ENCODE data around the gene AHCY. TPM values are rescaled to one million over a fixed set of nuclear protein-coding genes. Genes with fewer than 3 reads are reported as not detected.
"Not testable (repeated sequence)": the region's sequence is repeated elsewhere in the genome, so short reads cannot be mapped to it uniquely, and the experiment has no call there.

Gene AHCY
- total RNA-seq, 1 experiment from 2014 or later = 251 TPM

DNA sequence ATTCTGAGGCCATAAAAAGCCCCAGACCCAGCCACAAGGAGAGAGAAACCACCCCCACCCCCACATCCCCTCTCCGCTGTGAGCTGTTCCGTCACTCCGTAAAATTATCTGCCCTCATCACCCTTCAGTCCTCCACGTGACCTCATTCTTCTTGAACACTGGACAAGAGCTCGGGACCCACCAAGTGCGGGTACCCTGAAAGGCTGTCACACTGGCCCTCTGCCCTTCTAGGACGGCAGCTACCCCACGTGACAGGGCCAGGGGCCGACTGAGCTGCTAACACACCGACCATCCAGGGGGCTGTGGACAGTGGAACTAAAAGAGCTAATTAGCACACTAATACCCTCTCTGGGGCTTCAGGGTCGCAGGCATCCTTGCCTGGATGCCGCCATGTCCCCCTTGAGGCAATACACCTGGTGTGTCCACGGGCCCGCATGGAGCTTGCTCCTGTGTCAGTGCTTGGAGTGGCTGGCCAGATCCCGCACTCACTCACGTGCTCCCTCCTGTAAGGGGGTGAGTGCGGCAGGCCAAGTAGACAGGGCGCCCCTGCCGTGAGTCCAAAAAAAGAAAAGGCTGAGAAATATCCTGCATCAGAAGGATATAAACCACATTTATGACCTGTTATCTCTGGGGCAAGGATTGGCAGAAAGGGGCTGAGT is 29.2 kb upstream of the AHCY start:
- no peaks in the 10 kb centered on the region for H3K27me3 ChIP-seq
- H3K36me3 ChIP-seq = no peaks in the 10 kb centered on the region
- H3K4me1 ChIP-seq = peaks cover 18% of the 10 kb centered on the region
- H3K27ac ChIP-seq = no peak overlapping the region
- H3K4me3 ChIP-seq = no peak overlapping the region
- no peaks in the 10 kb centered on the region for H3K9me3 ChIP-seq (replicated peaks)
- no peak for DNase-seq

DNA sequence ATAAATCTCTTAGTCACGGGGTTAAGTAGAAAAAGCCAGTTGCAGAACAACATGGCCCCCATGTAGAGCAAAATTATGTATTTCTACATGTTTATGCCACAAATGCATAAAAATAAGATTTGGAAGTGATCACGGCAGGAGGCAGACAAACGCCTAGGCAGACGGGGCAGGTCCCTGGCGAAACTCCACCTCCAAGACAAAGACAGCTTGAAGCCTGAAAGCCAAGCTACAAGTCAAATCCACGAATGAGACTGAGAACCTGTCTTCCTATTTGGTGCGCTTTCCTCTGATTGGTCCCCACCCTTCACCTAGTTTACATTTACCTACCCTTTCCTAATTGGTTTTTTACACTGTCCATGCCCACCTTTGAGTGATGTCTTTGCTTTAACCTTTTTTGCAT is 28.7 kb upstream of the AHCY start:
- no peaks in the 10 kb centered on the region for H3K9me3 ChIP-seq (replicated peaks)

DNA sequence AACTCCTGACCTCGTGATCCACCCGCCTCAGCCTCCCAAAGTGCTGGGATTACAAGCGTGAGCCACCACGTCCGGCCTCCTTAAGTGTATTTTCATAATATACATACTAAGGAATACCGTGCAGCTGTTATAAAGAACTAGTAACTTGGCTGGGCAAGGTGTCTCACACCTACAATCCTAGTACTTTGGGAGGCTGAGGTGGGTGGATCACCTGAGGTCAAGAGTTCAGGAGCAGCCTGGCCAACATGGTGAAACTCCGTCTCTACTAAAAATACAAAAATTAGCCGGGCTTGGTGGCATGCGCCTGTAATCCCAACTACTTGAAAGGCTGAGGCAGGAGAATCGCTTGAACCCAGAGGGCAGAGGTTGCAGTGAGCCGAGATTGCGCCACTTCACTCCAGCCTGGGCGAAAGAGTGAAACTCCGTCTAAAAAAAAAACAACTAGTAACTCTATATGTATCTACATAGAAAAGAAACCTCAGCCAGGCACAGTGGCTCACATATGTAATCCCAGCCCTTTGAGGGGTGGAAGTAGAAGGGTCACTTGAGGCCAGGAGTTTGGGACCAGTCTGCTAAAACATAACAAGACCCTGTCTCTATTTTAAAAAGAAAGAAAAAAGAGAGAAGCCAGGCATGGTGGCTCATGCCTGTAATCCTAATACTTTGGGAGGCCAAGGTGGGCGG is 27.8 kb upstream of the AHCY start:
- H3K9me3 ChIP-seq (replicated peaks); H3K27ac ChIP-seq; H3K36me3 ChIP-seq; DNase-seq; H3K27me3 ChIP-seq; H3K4me3 ChIP-seq: not testable (repeated sequence)
- H3K4me1 ChIP-seq = peaks cover 18% of the 10 kb centered on the region

More for the DNA sequence above, 28.7 kb upstream of the AHCY start:
- H3K4me1 ChIP-seq = peaks cover 18% of the 10 kb centered on the region
- H3K27me3 ChIP-seq = no peaks in the 10 kb centered on the region
- no peak overlapping the region for H3K27ac ChIP-seq
- no peaks in the 10 kb centered on the region for H3K36me3 ChIP-seq
- no peak for DNase-seq
- no peak overlapping the region for H3K4me3 ChIP-seq

DNA sequence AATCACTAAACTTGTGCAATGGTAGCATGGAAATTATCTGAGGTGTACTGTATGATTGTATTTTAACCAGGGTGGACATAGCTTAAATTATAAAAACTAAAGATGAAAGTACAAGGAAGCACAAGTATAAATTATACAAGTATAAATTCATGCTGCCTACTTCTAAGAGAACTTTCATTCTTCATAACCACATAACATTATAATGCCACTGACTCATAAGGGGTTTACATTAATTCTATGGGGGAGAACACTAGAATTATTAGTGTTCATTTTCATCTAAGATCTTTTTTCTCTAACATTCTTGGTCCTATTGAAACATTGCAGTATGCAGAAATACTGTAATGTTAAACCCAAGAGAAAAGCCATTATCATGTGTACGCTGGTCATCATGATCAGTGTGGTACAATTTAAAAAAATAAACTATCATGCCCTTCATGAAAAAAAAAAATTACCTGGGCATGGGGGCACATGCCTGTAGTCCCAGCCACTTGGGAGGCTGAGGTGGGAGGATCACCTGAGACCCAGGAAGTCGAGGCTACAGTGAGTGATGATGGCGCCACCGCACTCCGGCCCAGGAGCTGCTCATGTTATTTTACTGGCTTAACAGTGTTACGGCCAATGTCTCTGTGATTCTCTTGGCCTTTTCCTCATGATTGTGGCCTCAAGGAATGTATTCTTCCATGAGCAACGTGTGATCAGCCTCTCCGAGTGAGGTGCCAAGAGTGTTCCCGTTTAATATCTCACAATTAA is 25.9 kb upstream of the AHCY start:
- Histone ChIP-seq H3K27ac (no peak overlapping the region), H3K36me3 (no peaks in the 10 kb centered on the region), H3K27me3 (no peaks in the 10 kb centered on the region), H3K4me1 (peaks cover 17% of the 10 kb centered on the region), H3K4me3 (no peak overlapping the region), H3K9me3 (replicated peaks) (no peaks in the 10 kb centered on the region)
- DNase-seq = no peak

DNA sequence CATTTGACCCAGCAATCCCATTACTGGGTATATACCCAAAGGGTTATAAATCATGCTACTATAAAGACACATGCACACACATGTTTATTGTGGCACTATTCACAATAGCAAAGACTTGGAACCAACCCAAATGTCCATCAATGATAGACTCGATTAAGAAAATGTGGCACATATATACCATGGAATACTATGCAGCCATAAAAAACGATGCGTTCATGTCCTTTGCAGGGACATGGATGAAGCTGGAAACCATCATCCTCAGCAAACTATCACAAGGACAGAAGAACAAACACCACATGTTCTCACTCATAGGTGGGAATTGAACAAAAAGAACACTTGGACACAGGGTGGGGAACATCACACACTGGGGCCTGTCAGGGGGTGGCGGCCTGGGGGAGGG is 25.1 kb upstream of the AHCY start:
- not testable (repeated sequence) for H3K27me3 ChIP-seq; DNase-seq; H3K4me3 ChIP-seq; H3K27ac ChIP-seq; H3K9me3 ChIP-seq (replicated peaks); H3K36me3 ChIP-seq
- peaks cover 17% of the 10 kb centered on the region for H3K4me1 ChIP-seq

DNA sequence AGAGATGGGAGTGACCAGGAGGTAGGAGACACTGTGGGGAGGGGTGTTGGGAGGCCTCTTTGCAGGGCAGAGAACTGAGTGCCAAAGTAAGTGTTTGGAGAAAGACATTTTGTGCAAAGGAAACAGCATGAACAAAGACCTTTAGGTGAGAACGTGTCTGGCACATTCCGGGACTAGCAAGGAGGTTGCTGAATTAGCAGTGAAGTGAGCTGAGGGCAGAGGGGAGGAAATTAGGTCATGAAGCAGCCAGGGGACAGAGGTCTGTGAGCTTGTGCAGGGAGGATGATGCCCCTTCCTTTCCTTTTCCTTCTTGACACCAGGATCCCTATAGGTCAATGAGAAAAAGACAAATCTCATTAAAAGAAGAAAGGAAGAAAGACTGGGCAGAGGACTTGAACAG is 21.4 kb upstream of the AHCY start:
- Histone ChIP-seq H3K9me3 (replicated peaks) (no peaks in the 10 kb centered on the region), H3K4me1 (peaks cover 33% of the 10 kb centered on the region), H3K4me3 (no peak overlapping the region), H3K27ac (no peak overlapping the region), H3K36me3 (no peaks in the 10 kb centered on the region), H3K27me3 (no peaks in the 10 kb centered on the region)
- no peak for DNase-seq

DNA sequence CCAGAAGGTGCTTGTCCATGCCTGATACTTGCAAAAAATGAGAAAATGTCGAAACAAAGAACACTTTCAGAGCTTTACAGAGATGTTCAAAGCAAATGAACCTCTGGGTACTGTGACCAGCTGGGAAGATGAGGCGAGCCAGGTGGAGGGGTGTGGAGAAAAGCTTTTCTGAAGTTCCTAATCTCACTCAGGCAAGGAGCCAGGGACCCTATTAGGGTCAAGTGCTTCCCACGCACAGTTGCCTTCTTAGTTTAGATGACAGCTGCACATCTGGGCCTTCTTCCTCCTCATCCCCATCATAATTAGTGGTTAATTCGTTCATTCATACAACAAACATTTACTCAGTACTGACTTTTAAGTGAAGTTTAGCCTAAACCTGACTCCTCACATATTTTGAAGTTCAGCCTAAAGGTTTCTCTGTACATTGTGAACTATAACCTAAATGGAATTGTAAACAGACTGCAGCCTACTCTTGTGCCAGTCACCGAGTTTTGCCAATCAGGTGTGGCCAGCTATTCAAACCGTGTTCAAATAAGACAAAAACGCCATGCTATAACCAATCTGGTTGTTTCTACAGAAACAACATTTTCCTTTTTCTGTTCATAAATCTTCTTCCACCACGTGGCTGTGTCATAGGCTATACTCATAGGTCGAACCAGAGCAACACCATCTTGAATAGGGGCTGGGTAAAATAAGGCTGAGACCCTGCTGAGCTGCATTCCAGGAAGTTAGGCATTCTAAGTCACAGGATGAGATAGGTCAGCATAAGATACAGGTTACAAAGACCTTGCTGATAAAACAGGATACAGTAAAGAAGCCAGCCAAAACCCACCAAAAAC is 19.3 kb upstream of the AHCY start:
- peak; percentile 95 to 99 for DNase-seq
- Histone ChIP-seq H3K27me3 (no peaks in the 10 kb centered on the region), H3K4me1 (peaks cover 33% of the 10 kb centered on the region), H3K4me3 (peak overlapping the region; percentile 20), H3K27ac (peak overlapping the region; percentile 96), H3K9me3 (replicated peaks) (no peaks in the 10 kb centered on the region), H3K36me3 (no peaks in the 10 kb centered on the region)

DNA sequence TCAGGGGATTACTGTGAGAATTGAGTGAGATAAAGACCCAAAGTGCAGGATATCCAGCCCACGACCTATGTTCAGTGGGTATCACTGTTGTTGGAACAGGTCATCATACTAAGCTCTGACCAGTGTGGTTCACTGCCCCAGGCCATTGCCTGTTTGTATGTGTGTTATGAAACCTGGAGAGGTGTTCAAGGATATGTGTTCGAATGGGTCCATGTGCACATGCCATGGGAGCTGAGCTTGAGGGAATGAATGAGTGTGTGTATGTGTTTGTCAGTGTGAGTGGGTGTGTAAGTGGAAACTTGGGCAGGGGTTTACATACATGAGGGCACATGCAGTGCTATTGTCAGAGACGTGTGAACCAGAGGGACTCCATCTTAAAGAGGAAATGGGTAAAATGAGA is 17.7 kb upstream of the AHCY start:
- DNase-seq = no peak
- Histone ChIP-seq H3K4me1 (peaks cover 33% of the 10 kb centered on the region), H3K27ac (no peak overlapping the region), H3K27me3 (no peaks in the 10 kb centered on the region), H3K36me3 (no peaks in the 10 kb centered on the region), H3K9me3 (replicated peaks) (no peaks in the 10 kb centered on the region), H3K4me3 (no peak overlapping the region)

DNA sequence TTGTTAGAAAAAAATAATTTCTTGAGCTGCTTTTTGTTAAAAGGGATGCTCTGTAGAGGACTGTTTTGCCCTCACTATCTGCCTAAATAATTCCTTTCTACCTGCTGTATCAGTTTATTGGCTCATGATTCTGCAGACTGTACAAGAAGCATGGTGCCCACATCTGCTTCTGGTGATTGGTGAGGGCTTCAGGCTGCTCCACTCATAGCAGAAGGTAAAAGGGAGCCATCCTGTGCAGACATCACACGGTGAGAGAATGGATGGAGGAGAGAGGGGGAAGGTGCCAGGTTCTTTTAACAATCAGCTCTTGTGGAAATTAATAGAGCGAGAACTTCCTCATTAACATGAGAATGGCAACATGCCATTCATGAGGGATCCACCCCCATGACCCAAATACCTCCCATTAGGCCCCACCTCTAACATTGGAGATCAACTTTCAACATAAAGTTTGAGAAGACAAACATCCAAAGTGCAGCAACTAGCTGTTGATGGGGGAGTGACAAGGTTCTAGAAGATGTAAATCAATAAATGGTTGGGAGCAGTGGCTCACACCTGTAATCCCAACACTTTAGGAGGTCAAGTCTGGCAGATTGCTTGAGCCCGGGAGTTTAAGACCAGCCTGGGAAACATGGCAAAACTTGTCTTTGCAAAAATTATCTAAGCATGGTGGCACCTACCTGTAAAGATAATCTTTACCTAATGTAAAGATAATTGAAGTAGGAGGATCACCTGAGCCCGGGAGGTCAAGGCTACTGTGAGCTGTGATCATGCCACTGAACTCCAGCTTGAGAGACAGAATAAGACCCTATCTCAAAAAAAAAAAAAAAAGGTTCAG is 15.7 kb upstream of the AHCY start:
- Histone ChIP-seq H3K36me3 (no peaks in the 10 kb centered on the region), H3K27me3 (no peaks in the 10 kb centered on the region), H3K4me1 (peaks cover 24% of the 10 kb centered on the region), H3K27ac (no peak overlapping the region), H3K9me3 (replicated peaks) (no peaks in the 10 kb centered on the region), H3K4me3 (no peak overlapping the region)
- no peak for DNase-seq

DNA sequence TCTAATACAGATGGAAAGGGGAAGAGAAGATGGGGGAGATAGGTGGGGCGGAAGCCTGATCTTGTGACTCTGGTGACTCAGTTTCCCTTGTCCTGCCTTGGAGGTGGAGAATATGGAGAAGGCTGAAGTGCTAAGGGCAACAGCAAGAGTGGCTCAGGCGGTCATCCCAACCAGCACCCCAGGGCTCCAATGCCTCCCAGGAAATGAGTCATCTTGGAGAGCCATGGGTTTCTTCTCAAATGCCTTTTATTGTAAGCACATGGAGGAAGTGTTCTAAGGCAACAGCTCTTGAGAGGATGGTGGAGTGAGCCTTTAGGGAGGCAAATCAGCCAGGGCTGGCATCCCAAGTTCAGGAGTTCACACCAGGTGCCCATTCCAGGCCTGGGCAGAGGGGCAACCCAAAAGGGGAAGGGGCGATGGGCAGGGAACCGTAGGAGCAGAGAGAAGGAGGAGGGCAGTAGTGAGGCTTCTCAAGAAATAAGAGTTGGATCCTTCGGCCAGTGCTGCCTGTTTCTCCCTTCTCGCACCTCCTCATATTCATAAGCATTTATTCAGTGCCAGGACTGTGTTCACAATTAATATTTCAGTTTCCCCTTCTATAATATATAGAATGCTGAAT is 13.2 kb upstream of the AHCY start:
- peaks cover under 1% of the 10 kb centered on the region; the same call in 1 of the 2 replicates for H3K4me1 ChIP-seq
- no peak for DNase-seq
- H3K36me3 ChIP-seq = no peaks in the 10 kb centered on the region
- no peaks in the 10 kb centered on the region for H3K27me3 ChIP-seq
- no peak overlapping the region for H3K4me3 ChIP-seq
- H3K9me3 ChIP-seq (replicated peaks) = no peaks in the 10 kb centered on the region
- H3K27ac ChIP-seq = no peak overlapping the region

DNA sequence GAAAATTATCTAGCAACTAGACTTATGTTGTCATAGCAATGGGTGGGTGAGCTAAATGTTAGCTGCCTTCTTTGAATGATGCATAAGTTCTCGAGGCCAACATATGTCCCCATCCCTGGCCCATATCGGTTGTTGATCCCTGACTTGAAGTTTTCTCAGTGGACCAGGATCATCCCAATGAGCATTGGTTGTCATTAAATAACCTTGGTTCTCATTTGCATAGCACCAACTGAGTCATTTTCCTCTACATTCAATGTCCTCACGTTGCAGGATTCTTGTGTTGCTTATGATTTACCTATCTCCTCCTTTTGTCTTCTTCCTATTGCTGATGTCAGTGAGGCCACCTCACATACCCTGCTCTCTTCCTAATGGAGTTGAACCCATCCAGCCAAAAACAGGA is 12.1 kb upstream of the AHCY start:
- Histone ChIP-seq H3K27me3 (no peaks in the 10 kb centered on the region), H3K4me1 (no peaks in the 10 kb centered on the region; the same call in 1 of the 2 replicates), H3K36me3 (no peaks in the 10 kb centered on the region), H3K4me3 (no peak overlapping the region), H3K9me3 (replicated peaks) (no peaks in the 10 kb centered on the region), H3K27ac (no peak overlapping the region)
- no peak for DNase-seq

DNA sequence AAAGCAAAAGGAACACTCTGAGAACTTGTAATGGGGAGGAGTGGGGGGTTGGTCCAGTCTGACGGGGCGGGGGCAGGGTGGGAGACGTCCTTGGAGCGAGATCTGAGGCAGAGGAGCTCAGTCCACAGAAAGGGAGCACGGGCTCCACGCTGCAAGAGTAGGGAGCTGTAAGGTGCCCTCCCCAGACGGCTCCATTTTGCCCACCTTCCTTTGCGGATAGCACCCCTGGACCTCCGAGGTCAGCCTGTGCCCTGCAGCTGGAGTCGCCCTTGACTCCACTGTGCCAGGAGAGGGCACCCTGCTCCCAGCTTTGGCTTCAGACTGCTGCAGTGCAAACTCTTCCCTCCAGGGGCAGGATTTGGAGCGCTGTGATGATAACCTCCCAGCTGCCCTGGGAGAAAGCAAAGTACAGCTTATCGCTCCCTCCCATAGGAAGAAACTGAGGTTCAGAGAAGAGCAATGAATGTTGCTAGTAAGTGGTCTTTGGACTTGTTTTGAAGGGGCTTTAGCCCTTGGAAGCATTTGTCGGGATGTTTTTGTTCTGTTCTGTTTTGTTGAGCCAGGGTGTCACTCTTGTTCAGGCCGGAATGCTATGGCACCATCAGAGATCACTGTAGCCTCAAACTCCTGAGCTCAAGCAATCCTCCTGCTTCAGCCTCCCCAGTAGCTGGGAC is 9.5 kb upstream of the AHCY start:
- Histone ChIP-seq H3K27me3 (no peaks in the 10 kb centered on the region), H3K4me1 (no peaks in the 10 kb centered on the region; the same call in 1 of the 2 replicates), H3K4me3 (peak overlapping the region; percentile 47), H3K9me3 (replicated peaks) (no peaks in the 10 kb centered on the region), H3K27ac (no peak overlapping the region), H3K36me3 (no peaks in the 10 kb centered on the region)
- peak; percentile 95 to 99 for DNase-seq

DNA sequence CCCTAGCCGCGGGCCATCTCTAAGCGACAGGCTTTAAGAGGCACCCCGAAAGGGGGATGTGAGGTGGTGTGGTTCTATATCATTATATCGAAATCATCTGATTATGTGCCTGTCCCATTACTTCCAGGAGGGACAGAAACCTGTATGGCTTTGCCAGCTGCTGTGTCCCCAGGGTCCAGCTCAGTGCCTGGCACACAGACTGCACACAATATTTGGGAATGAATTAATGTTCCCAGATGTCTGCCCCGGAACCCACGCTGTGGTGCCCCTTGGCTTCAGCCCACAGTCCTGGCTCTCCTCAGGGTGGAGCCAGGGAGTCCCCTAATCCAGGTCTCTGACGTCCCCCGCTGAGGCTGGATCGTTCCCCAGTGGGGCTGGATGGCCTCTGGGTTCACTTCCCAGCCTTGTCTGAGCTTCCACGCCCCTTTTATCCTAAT is 8.9 kb upstream of the AHCY start:
- no peaks in the 10 kb centered on the region for H3K36me3 ChIP-seq
- no peaks in the 10 kb centered on the region for H3K27me3 ChIP-seq
- no peaks in the 10 kb centered on the region; the same call in 1 of the 2 replicates for H3K4me1 ChIP-seq
- H3K9me3 ChIP-seq (replicated peaks) = no peaks in the 10 kb centered on the region
- DNase-seq = peak; percentile 54 to 69
- H3K27ac ChIP-seq = no peak overlapping the region
- H3K4me3 ChIP-seq = peak overlapping the region; percentile 47

All from SJCRH30 (cell line).